HG03108 (cell line): ENCODE data around the gene ZSCAN12.

ENCODE experiments used
- ATAC-seq: cut with Tn5 transposase; IDR thresholded peaks from one replicate; pipeline ENCODE4 v1.9.1; 2021; ENCODE audit warnings: moderate library complexity; ENCODE audit not compliant: unreplicated experiment

The ZSCAN12 gene

DNA sequence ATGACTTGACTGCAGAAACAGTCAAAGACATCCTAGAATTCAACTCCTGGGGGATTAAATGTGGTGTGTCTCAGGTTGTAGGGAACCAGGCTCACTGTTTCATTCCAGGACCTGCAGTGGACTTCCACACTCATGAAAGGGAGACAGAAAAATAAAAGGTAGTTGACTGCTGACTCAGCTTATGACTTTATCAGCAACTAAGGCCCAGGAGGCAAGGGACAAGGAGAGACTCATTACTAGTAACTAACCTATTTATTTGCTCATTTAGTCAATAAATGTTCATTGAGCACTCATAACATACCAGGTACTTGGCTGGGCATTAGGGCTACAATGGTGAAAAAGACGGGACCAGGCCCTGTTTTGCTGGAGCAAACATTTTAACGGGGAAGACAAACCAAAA is 66.5 kb downstream of the ZSCAN12 start:
- no peak for ATAC-seq

- no peak for ATAC-seq
Observed at GRCh38 chr6:28330041-28330440, 69.5 kb downstream of the ZSCAN12 start.
